Measurements from ENCODE around the gene CDHR2.
"Not testable (repeated sequence)": the region's sequence is repeated elsewhere in the genome, so short reads cannot be mapped to it uniquely, and the experiment has no call there.

CDHR2 gene

GRCh38 chr5:176542596-176543427 lies 6.3 kb upstream of the CDHR2 start:
- DNase-seq = peak; percentile 16 to 51 (median 36)

GRCh38 chr5:176543428-176544182 lies 5.5 kb upstream of the CDHR2 start:
- peak; percentile 54 to 70 (median 65) for DNase-seq

- DNase-seq = no peak
These were observed 3.8 kb upstream of the CDHR2 start for GRCh38 chr5:176545388-176545736.

- DNase-seq = no peak
These were observed 3.2 kb upstream of the CDHR2 start for GRCh38 chr5:176545737-176546509.

GRCh38 chr5:176547802-176548201 lies 1.3 kb upstream of the CDHR2 start:
- peak in 1 of 6 experiments; percentile 11 for DNase-seq

- DNase-seq = no peak
These were observed 729 bp downstream of the CDHR2 start for GRCh38 chr5:176549871-176550270.

- no peak for DNase-seq
These were observed 1.2 kb downstream of the CDHR2 start for GRCh38 chr5:176550275-176550831.

- not testable (repeated sequence) for DNase-seq
These were observed 1.8 kb downstream of the CDHR2 start for GRCh38 chr5:176550937-176551336.

- no peak for DNase-seq
These were observed 3.3 kb downstream of the CDHR2 start for GRCh38 chr5:176552332-176552869.

- DNase-seq = no peak
These were observed 4.3 kb downstream of the CDHR2 start for GRCh38 chr5:176553260-176554085.

- DNase-seq = no peak
These were observed 8.7 kb downstream of the CDHR2 start for GRCh38 chr5:176557846-176558245.

- DNase-seq = peak in 5 of 6 experiments; percentile 7 to 45 (median 26)
These were observed 10.5 kb downstream of the CDHR2 start for GRCh38 chr5:176559683-176560082.

GRCh38 chr5:176560364-176560763 lies 11.2 kb downstream of the CDHR2 start:
- peak in 2 of 6 experiments; percentile 11 for DNase-seq

- DNase-seq = no peak
These were observed 12.1 kb downstream of the CDHR2 start for GRCh38 chr5:176561259-176561658.

GRCh38 chr5:176562189-176562588 lies 13.0 kb downstream of the CDHR2 start:
- DNase-seq = no peak

GRCh38 chr5:176564002-176564401 lies 14.9 kb downstream of the CDHR2 start:
- no peak for DNase-seq

GRCh38 chr5:176565760-176566288 lies 16.7 kb downstream of the CDHR2 start:
- DNase-seq = no peak

- no peak for DNase-seq
These were observed 19.5 kb downstream of the CDHR2 start for GRCh38 chr5:176568657-176569056.

- DNase-seq = no peak
These were observed 20.9 kb downstream of the CDHR2 start for GRCh38 chr5:176570044-176570443.

- peak; percentile 22 to 81 (median 64) for DNase-seq
These were observed 24.6 kb downstream of the CDHR2 start for GRCh38 chr5:176573564-176574296.

- no peak for DNase-seq
These were observed 25.1 kb downstream of the CDHR2 start for GRCh38 chr5:176574297-176574591.

Data from stimulated activated naive CD4-positive, alpha-beta T cell (primary cell).